ENCODE measurements around the gene TNFSF18.
A peak's percentile ranks its signal among the peaks of the same experiment; 100 is the strongest.
"Not testable (repeated sequence)": the region's sequence is repeated elsewhere in the genome, so short reads cannot be mapped to it uniquely, and the experiment has no call there.

The TNFSF18 gene

GRCh38 chr1:173050865-173051264, at the start of gene TNFSF18:
Gene TNFSF18, minus strand, starts transcription at chr1:173050941. Its CDS starts 45 bp downstream, at chr1:173050896.
- peak; percentile 52 for DNase-seq

GRCh38 chr1:173099166-173099565, 48.4 kb upstream of the TNFSF18 start:
- peak; percentile 9 for DNase-seq

GRCh38 chr1:173098117-173098516, 47.4 kb upstream of the TNFSF18 start:
- DNase-seq: no peak

GRCh38 chr1:173097001-173097400, 46.3 kb upstream of the TNFSF18 start:
- DNase-seq: peak; percentile 71

GRCh38 chr1:173095632-173096031, 44.9 kb upstream of the TNFSF18 start:
- DNase-seq: peak; percentile 90

GRCh38 chr1:173094541-173094940, 43.8 kb upstream of the TNFSF18 start:
- no peak for DNase-seq

- no peak for DNase-seq
These were observed 43.1 kb upstream of the TNFSF18 start for GRCh38 chr1:173093691-173094445.

GRCh38 chr1:173084292-173084691, 33.6 kb upstream of the TNFSF18 start:
- no peak for DNase-seq

GRCh38 chr1:173082913-173083312, 32.2 kb upstream of the TNFSF18 start:
- DNase-seq: peak; percentile 35

- not testable (repeated sequence) for DNase-seq
These were observed 23.5 kb upstream of the TNFSF18 start for GRCh38 chr1:173074217-173074616.

GRCh38 chr1:173064011-173064410, 13.3 kb upstream of the TNFSF18 start:
- DNase-seq: no peak

- DNase-seq: no peak
These were observed 12.4 kb upstream of the TNFSF18 start for GRCh38 chr1:173063171-173063570.

- peak; percentile 89 for DNase-seq
These were observed 11.6 kb upstream of the TNFSF18 start for GRCh38 chr1:173062150-173062938.

- no peak for DNase-seq
These were observed 7.8 kb upstream of the TNFSF18 start for GRCh38 chr1:173058556-173058955.

- no peak for DNase-seq
These were observed 7.2 kb upstream of the TNFSF18 start for GRCh38 chr1:173057984-173058383.

- peak; percentile 13 for DNase-seq
These were observed 5.6 kb upstream of the TNFSF18 start for GRCh38 chr1:173056365-173056764.

GRCh38 chr1:173052681-173053196, 2.0 kb upstream of the TNFSF18 start:
- peak; percentile 23 for DNase-seq

- DNase-seq: no peak
These were observed 1.5 kb downstream of the TNFSF18 start for GRCh38 chr1:173049322-173049633.

- DNase-seq: peak; percentile 53
These were observed 2.0 kb downstream of the TNFSF18 start for GRCh38 chr1:173048621-173049321.

GRCh38 chr1:173044656-173045055, 6.1 kb downstream of the TNFSF18 start:
- no peak for DNase-seq

- DNase-seq: peak; percentile 55
These were observed 7.5 kb downstream of the TNFSF18 start for GRCh38 chr1:173043253-173043652.

- DNase-seq: peak; percentile 33
These were observed 7.9 kb downstream of the TNFSF18 start for GRCh38 chr1:173042806-173043205.

GRCh38 chr1:173039626-173040025, 11.1 kb downstream of the TNFSF18 start:
- DNase-seq: peak; percentile 21
